Ecto neural progenitor cell (in vitro differentiated cells): Measurements from ENCODE around the gene FAM120A.

Experiments used
- DNase-seq: peaks from one replicate; pipeline ENCODE4 v3.0.0-alpha.2; 2018; ENCODE audit warnings: low spot score

Gene FAM120A

DNA sequence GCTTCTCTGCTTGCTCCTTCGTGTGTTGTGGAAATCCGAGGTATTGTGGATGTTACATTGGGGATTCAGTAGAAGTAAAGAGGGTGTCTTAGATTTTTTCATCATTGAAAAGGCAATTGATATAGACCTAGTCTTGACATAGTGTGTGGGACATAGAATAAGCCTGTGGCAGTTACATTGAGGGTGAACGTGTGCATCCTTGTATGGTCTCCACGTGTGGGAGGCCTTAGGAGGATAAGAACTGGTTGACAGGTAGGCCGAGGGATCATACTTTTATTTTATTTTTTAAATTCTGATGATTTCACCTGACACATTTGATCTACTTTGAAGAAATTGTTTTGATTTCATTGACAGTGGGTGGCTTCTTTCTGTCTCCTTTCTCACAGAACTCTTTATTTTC lies 18.9 kb downstream of the FAM120A start:
- DNase-seq: no peak

DNA sequence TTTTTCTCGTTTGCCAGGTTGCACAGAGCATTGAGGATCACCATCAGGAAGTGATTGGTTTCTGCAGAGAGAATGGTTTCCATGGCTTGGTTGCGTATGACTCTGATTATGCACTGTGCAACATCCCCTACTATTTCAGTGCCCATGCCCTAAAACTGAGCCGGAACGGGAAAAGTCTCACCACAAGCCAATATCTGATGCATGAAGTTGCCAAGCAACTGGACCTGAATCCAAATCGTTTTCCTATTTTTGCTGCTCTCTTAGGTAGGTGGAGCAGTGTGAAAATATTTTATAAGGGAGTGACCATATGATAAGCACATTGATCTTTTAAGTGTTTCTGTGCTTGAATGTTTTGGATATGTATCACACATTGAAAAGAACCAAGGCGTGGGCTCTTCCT lies 19.6 kb downstream of the FAM120A start:
- no peak for DNase-seq

- DNase-seq: no peak
Observed at GRCh38 chr9:93473411-93473810, 21.9 kb downstream of the FAM120A start.

GRCh38 chr9:93475108-93475507 lies 23.6 kb downstream of the FAM120A start:
- DNase-seq: no peak

- no peak for DNase-seq
Observed at GRCh38 chr9:93475856-93476255, 24.4 kb downstream of the FAM120A start.

DNA sequence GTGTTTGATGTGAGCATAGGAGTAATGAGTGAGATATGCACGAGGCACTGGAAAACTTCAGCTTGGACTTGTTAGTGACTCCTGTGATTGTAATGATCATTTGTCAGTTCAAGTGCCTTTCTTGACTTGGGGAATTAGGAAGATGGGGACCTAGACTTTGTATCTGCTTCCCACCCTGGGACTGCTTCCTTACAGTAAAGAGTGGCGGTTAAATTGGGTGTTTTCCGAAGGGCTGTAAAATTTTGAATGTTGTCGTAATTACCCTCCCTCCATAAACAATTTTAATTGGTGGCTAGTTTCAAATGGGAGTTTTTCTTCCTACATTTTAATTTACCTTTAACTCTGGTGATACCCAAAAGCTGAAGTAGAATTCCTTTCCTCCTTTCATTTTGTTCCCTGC lies 25.4 kb downstream of the FAM120A start:
- no peak for DNase-seq

- no peak for DNase-seq
Observed at GRCh38 chr9:93477397-93477796, 25.9 kb downstream of the FAM120A start.

DNA sequence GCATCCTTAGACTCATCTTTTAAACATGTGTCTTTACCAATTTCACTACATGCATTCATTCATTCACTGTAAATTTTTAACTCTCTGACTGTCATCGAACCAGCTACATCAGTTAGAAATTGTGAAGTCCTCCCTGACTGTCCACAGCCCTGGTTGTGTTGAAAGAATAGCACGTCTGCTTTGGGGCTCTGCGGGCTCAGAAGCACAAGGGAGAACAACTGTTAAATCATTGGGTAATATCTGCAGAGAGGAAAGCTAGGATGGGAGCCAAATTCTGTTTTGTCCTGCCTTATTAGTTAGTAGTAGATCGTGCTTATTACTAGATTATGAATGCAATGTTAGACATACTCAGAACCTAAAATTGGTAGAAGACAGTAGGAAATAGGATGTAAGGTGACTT lies 28.2 kb downstream of the FAM120A start:
- DNase-seq: no peak

GRCh38 chr9:93480262-93480661 lies 28.8 kb downstream of the FAM120A start:
- DNase-seq: no peak

DNA sequence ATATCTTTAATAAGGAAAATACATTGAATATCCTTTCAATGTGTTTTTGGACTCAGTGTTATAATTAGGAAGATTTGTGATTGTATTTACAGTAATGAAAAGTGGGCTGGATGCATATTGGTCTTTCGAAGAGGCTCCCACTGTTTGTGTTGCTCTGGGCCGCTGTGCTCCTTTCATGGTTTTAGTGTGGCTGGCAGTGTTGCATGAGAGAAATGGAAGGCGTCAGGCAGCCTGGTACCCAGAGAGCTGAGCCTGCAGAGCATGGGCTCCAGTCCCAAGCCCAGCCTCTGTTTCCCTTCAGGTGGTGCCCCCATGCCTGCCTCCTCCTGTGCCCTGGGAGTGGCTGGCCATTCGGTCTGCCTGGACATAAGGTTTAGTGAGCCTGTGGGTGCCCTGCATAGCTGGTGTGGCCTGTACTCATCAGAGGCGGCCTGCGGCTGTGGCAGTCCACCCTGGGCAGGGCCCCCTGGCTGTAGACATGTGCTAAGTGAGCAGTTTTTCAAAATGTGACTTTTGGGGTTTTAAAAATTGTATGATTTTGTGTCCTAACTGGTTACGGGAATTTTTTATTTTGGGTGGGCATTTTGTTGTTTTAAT lies 29.3 kb downstream of the FAM120A start:
- no peak for DNase-seq

- no peak for DNase-seq
Observed at GRCh38 chr9:93483497-93483896, 32.0 kb downstream of the FAM120A start.

DNA sequence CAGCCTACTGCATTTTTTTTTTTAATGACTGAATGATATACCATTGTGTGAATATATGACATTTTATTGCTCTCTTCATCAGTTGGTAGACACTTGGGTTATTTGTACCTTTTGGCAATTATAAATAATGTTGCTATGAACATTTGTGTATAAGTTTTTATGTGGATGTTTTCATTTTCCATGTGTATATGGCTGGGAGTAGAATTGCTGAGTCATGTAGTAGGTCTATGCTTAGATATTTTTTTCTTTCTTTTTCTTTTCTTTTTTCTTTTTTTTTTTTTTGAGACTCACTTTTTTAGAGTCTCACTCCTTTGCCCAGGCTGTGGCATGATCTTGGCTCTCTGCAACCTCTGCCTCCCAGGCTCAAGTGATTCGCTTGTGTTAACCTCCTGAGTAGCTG lies 34.8 kb downstream of the FAM120A start:
- DNase-seq: no peak

GRCh38 chr9:93488244-93488643 lies 36.8 kb downstream of the FAM120A start:
- DNase-seq: no peak

DNA sequence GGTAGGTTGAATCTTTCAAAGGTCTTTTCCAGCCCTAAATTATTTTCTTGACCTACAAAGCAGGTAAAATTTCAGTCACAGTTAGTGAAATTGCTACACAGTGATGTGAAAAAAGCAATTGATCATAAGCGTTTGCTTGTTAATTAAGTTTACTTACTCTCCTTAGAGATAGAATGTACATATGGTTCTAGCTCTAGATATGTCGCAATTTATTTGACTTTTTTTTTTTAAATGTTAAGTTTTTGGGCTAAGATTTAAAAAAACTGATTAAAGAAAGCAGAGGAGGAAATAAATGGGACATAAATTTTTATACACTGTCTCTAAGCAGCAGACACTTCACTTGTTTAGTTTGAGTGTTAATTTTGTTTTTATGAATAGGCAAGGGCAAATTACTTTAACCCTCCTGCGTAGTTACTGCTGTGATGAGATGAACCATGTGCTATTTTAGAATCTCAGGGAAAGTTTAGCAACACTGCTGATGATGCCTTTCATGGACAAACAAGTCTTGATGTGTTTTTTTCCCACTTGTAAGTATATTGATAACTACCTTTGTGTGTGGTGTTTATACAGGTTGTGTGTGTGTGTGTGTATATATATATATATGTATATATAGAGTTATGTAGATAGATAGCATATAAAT lies 40.2 kb downstream of the FAM120A start:
- no peak for DNase-seq

- DNase-seq: no peak
Observed at GRCh38 chr9:93492327-93492726, 40.8 kb downstream of the FAM120A start.

GRCh38 chr9:93493949-93494348 lies 42.5 kb downstream of the FAM120A start:
- no peak for DNase-seq

DNA sequence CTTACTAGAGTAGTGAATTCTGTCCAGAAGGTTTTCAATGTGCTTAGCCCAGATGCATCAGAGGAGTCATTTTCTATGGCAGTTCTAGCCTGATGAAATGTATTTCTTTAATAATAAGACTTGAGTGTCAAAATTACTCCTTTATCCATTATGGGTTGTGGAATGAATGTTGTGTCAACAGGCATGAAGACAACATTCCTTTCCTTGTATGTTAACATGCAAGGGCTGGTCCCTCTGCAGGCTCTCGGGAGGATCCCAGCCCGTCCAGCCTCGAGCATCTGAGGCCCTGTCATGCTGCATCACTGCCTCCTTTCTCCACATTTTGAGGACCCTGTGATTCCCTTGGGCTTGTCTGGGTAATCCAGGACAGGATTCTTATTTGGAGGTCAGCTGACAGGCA lies 44.8 kb downstream of the FAM120A start:
- no peak for DNase-seq

- DNase-seq: no peak
Observed at GRCh38 chr9:93500571-93501298, 49.2 kb downstream of the FAM120A start.

DNA sequence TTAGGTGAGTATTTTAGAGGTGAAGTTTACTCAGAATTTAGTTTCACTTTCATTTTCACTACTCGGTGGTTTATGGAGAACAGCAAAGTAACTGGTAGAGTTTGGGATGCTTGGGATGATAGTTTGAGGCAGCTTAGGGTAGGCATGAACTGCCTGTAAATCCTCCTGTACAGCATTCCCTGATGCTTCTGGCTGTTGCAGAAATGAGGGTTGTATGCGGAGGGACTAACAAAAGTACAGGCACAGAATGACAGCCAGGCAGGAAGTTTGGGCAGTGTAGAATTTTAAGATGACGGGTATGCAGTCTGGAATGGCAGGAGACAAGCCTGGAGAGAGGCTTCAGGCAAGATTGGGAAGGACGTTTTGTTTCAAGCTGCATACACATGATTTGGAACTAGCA lies 49.9 kb downstream of the FAM120A start:
- DNase-seq: no peak

DNA sequence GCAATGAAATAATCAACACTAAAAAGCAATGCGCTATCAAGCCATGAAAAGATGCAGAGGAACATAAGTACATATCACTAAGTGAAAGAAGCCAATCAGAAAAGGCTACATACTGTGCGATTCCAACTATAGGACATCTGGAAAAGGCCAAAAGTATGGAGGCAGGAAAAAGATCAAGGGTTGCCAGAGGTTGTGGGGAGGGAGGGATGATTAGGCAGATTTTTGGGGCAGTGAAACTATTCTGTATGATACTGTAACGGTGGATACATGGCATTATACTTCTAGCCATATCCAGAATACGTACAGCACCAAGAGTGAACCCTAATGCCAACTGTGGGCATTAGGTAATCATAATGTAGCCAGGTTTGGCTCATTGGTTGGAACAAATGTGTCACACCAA lies 51.9 kb downstream of the FAM120A start:
- no peak for DNase-seq

DNA sequence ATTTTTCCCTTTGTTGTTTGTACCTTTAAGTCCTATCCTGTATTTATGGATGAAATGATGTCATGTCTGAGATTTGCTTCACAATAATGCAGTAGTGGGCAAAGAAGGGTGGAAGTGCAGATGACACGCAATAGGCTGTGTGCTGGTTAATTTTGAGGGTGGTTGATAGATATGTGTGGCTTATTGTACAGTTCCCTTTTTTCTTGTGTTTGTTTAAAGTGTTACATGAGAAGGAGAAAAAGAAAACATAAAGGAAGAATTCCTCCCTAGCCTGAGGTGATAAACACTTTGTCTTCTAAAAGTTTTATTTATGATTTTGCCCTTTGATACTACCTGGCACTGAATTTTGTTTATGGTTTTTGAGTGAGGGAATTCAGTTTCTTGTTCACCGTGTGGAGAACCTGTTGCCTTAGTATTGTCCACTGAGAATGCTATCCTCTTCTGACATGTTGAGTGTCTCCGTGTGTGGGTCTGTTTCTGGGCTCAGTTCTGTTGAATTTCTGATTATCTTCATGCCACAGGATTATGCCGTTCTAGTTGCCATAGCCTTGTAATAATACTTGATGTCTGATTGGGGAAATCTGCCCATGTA lies 54.2 kb downstream of the FAM120A start:
- DNase-seq: no peak

DNA sequence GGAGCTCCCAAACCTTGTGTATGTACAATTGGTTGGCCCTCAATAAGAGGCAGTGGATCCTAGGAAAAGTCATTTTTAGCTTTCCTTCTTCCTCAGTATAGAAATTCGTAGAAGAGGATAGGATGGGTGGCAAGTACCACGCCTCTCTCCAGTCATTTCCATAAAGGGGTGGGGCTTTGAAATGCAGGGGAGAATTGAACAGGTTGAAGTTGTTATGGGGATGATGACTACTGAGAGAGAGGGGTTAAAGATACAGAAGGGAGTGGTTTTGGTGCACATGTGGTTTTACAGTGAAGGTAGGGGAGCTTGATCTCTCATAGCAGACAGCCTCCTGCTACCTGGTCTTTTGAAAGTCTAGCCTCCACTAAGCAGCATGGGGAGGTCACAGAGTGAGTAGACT lies 56.3 kb downstream of the FAM120A start:
- DNase-seq: no peak

- no peak for DNase-seq
Observed at GRCh38 chr9:93508207-93508606, 56.7 kb downstream of the FAM120A start.
